Breast epithelium (tissue), 4 donors: Measurements from ENCODE around the gene SIGLEC11. TPM values are rescaled to one million over a fixed set of nuclear protein-coding genes. Genes with fewer than 3 reads are reported as not detected.
A peak's percentile ranks its signal among the peaks of the same experiment; 100 is the strongest.

Source experiments
- DNase-seq, 2 donors: peaks; one replicate each; pipeline ENCODE4 v3.0.0-alpha.2; 2019; ENCODE audit warnings: low spot score in 2 of 2
- H3K27ac ChIP-seq, 2 donors: fragments of 200-600 bp; sonication (generic) in 1 of 2; one replicate each; pipeline ENCODE4 v1.5.1; 2016 to 2019; ENCODE audit warnings: mild to moderate bottlenecking in 1 of 2
- H3K27me3 ChIP-seq, 2 donors: fragments of 200-600 bp; sonication (generic) in 1 of 2; one replicate each; pipeline versions ENCODE4 v1.5.1 to v1.6.0; 2017 to 2019; ENCODE audit warnings: control low read depth in 1 of 2, mild to moderate bottlenecking in 1 of 2
- H3K36me3 ChIP-seq: fragments of 200-600 bp; one replicate; pipeline ENCODE4 v1.5.1; 2019
- H3K4me1 ChIP-seq, 2 donors: fragments of 200-600 bp; sonication (generic); one replicate each; pipeline ENCODE4 v1.5.1; 2016 to 2019; ENCODE audit warnings: control low read depth in 1 of 2
- H3K4me3 ChIP-seq, 3 donors: fragments of 200-600 bp; sonication (generic); 1 replicate in 2 of 3; 2 replicates in 1 of 3; pipeline ENCODE4 v1.5.1; 2016 to 2019; ENCODE audit warnings: mild to moderate bottlenecking in 3 of 3, moderate library complexity in 2 of 3
- H3K9me3 ChIP-seq, 2 donors: fragments of 200-600 bp; sonication (generic) in 1 of 2; one replicate each; pipeline ENCODE4 v1.5.1; 2016 to 2019; ENCODE audit warnings: control low read depth in 1 of 2
- CTCF ChIP-seq, 3 donors: fragments of 450-650 bp; IDR thresholded peaks; one replicate each; pipeline ENCODE4 v1.5.1; 2016 to 2017; ENCODE audit warnings: antibody characterized with exemption in 3 of 3, mild to moderate bottlenecking in 3 of 3, moderate library complexity in 3 of 3
- POLR2A ChIP-seq: fragments of 450-650 bp; IDR thresholded peaks from one replicate; pipeline ENCODE4 v1.6.1; 2016; ENCODE audit warnings: antibody characterized with exemption, mild to moderate bottlenecking, moderate library complexity
- POLR2AphosphoS5 ChIP-seq, 3 donors: sonication (generic); formaldehyde crosslinking; IDR thresholded peaks; one replicate each; pipeline ENCODE4 v1.6.1; 2017; ENCODE audit warnings: antibody characterized with exemption in 3 of 3
- intact Hi-C: fragments of 100-400 bp; cut with DNase I; formaldehyde crosslinking; loops from one replicate; pipeline ENCODE4 v1.15.1; 2023; ENCODE audit warnings: low total_unique reads
- total RNA-seq, 3 donors: library from RNA; depleted of rRNA; stranded (reverse); fragments of >200 nt; gene quantifications; one replicate each; pipeline ENCODE4 v1.1.0, GENCODE V29; 2016

The SIGLEC11 gene
- total RNA-seq, 3 donors from 2014 or later = 0.59 to 2.2 (median 0.66) TPM

- TF ChIP-seq POLR2A (no peak), CTCF (IDR thresholded peaks at IDR 0.05) (peak; percentile 89 to 97 (median 90)), POLR2AphosphoS5 (IDR thresholded peaks at IDR 0.05) (peak in 1 of 3 donors; percentile 26)
- H3K4me3 ChIP-seq = peak overlapping the region in 1 of 3 donors; percentile 49
- no peaks in the 10 kb centered on the region for H3K27me3 ChIP-seq
- no peaks in the 10 kb centered on the region for H3K4me1 ChIP-seq
- peak; percentile 46 to 72 for DNase-seq
- intact Hi-C loops = loop anchor here (2.0 kb wide), 1 partner anchor 25 kb away; no protein-coding TSS in a partner anchor
- H3K27ac ChIP-seq = no peak overlapping the region
- no peaks in the 10 kb centered on the region for H3K9me3 ChIP-seq
- H3K36me3 ChIP-seq = no peaks in the 10 kb centered on the region
These were observed 23.1 kb downstream of the SIGLEC11 start for GRCh38 chr19:49937750-49938381.

- Histone ChIP-seq H3K9me3 (no peaks in the 10 kb centered on the region), H3K27me3 (no peaks in the 10 kb centered on the region), H3K36me3 (no peaks in the 10 kb centered on the region), H3K27ac (no peak overlapping the region), H3K4me3 (no peak overlapping the region), H3K4me1 (no peaks in the 10 kb centered on the region)
- intact Hi-C loops = no loop called here
- no peak for TF ChIP-seq POLR2A
- no peak for TF ChIP-seq CTCF (IDR thresholded peaks at IDR 0.05)
- no peak for TF ChIP-seq POLR2AphosphoS5 (IDR thresholded peaks at IDR 0.05)
- DNase-seq = no peak
These were observed 24.4 kb downstream of the SIGLEC11 start for GRCh38 chr19:49936549-49936948.

- TF ChIP-seq CTCF (IDR thresholded peaks at IDR 0.05) (no peak), POLR2A (no peak), POLR2AphosphoS5 (IDR thresholded peaks at IDR 0.05) (no peak)
- Histone ChIP-seq H3K36me3 (no peaks in the 10 kb centered on the region), H3K9me3 (no peaks in the 10 kb centered on the region), H3K27me3 (no peaks in the 10 kb centered on the region), H3K4me3 (no peak overlapping the region), H3K27ac (no peak overlapping the region), H3K4me1 (no peaks in the 10 kb centered on the region)
- intact Hi-C loops = no loop called here
- DNase-seq = no peak
These were observed 27.3 kb downstream of the SIGLEC11 start for GRCh38 chr19:49933643-49934042.

GRCh38 chr19:49932731-49933131 is 28.2 kb downstream of the SIGLEC11 start:
- H3K4me1 ChIP-seq = peaks cover 3 to 4% of the 10 kb centered on the region in 2 donors
- no peak overlapping the region for H3K27ac ChIP-seq
- H3K4me3 ChIP-seq = no peak overlapping the region
- no peaks in the 10 kb centered on the region for H3K9me3 ChIP-seq
- H3K27me3 ChIP-seq = no peaks in the 10 kb centered on the region
- no peak for DNase-seq
- TF ChIP-seq CTCF (IDR thresholded peaks at IDR 0.05) (no peak), POLR2AphosphoS5 (IDR thresholded peaks at IDR 0.05) (no peak), POLR2A (no peak)
- H3K36me3 ChIP-seq = no peaks in the 10 kb centered on the region
- intact Hi-C loops = no loop called here

GRCh38 chr19:49932041-49932451 is 28.9 kb downstream of the SIGLEC11 start:
- Histone ChIP-seq H3K4me1 (peaks cover 4 to 10% of the 10 kb centered on the region in 2 donors), H3K36me3 (no peaks in the 10 kb centered on the region), H3K27me3 (no peaks in the 10 kb centered on the region), H3K9me3 (no peaks in the 10 kb centered on the region), H3K27ac (no peak overlapping the region), H3K4me3 (no peak overlapping the region)
- intact Hi-C loops = no loop called here
- no peak for TF ChIP-seq POLR2A
- TF ChIP-seq POLR2AphosphoS5 (IDR thresholded peaks at IDR 0.05) = no peak
- no peak for TF ChIP-seq CTCF (IDR thresholded peaks at IDR 0.05)
- no peak for DNase-seq
